Measurements from ENCODE around the gene WDR59.

DNA sequence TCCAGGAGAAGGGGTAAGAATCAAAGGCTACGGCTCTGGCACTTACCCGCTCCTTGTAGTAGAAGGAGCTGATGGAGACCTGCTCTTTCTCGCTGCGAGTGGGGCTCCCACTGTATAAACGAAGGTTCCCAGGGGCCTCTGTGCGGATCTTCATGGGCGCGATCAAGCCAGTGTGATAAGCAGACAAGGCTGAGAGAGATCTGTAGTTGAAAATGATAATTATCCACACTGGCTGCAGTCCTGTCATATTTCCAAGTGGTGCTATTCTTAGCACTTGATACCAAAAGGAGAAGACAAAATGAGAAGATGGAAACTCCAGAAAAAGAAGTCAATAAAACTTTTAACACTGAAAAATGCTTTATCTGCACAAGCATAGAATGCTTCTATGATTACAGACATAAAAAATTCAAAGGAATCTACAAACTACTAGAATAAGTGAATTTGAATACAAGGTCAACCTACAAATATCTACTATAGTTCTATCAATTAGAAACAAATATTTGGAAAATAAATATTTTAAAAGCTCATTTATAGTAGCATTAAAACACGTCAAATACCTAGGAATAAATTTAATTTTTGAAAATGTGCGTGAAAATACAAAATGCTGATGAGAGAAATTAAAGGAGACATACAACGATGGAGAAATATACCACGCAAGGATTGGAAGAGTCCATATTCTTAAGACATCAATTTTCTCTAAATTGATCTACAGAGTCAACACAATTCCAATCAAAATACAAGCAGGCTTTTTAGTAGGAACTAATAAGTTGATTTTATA is 80.8 kb downstream of the WDR59 start:
- TF ChIP-seq CTCF (IDR thresholded peaks at IDR 0.05) (no peak), CHD2 (IDR thresholded peaks at IDR 0.05; ENCODE audit: low read length, partially characterized antibody) (no peak), REST (IDR thresholded peaks at IDR 0.05; ENCODE audit: low read depth, low read length) (no peak), EP300 (IDR thresholded peaks at IDR 0.05; ENCODE audit: borderline replicate concordance in 1 of 2, low read depth in 1 of 2, low read length in 1 of 2) (no peak), FOXM1 (IDR thresholded peaks at IDR 0.05; ENCODE audit: low read depth) (no peak), TEAD4 (IDR thresholded peaks at IDR 0.05; ENCODE audit: borderline replicate concordance, insufficient read depth) (no peak), POLR2AphosphoS5 (IDR thresholded peaks at IDR 0.05; ENCODE audit: low read depth, low read length) (no peak)
